Stimulated activated CD4-positive, alpha-beta T cell treated with anti-CD3 and anti-CD28 coated beads, Interleukin-1b, Interleukin-23, amount 100 ng/mL, for 24 hours (primary cell): ENCODE measurements around the gene TACSTD2.
"Not testable (repeated sequence)": the region's sequence is repeated elsewhere in the genome, so short reads cannot be mapped to it uniquely, and the experiment has no call there.

Source experiments
- DNase-seq, 4 experiments: peaks; one replicate each; pipeline ENCODE4 v3.0.0-alpha.2; 2020; ENCODE audit warnings: low read depth in 4 of 4, low spot score in 1 of 4

The TACSTD2 gene

GRCh38 chr1:58576727-58577653 lies at the start of gene TACSTD2:
Gene TACSTD2, minus strand, starts transcription at chr1:58577252. Its CDS starts 96 bp downstream, at chr1:58577156.
- DNase-seq: no peak

- DNase-seq: no peak
Observed at GRCh38 chr1:58626293-58626692, 49.2 kb upstream of the TACSTD2 start.

- not testable (repeated sequence) for DNase-seq
Observed at GRCh38 chr1:58623259-58623658, 46.2 kb upstream of the TACSTD2 start.

- DNase-seq: no peak
Observed at GRCh38 chr1:58622571-58622970, 45.5 kb upstream of the TACSTD2 start.

DNA sequence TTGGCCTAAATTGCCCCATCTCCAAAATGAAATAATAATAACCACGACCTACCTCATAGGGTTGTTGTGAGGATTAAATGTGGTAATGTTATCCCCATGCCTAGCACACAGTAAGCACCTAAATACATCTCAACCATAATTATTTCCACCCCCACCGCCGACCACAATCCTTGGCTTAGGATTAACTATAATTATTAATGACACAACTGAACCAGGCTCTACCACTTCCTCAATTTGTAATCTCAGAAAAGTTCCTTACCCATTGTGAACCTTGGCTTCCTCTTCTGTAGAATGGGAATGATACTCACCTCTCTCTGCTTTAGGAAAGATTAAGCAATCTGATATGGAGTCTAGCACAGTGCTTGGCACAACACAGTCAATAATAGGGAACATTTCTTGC lies 44.3 kb upstream of the TACSTD2 start:
- no peak for DNase-seq

- no peak for DNase-seq
Observed at GRCh38 chr1:58620926-58621325, 43.9 kb upstream of the TACSTD2 start.

GRCh38 chr1:58620259-58620658 lies 43.2 kb upstream of the TACSTD2 start:
- DNase-seq: no peak

GRCh38 chr1:58619286-58620054 lies 42.4 kb upstream of the TACSTD2 start:
- DNase-seq: no peak

DNA sequence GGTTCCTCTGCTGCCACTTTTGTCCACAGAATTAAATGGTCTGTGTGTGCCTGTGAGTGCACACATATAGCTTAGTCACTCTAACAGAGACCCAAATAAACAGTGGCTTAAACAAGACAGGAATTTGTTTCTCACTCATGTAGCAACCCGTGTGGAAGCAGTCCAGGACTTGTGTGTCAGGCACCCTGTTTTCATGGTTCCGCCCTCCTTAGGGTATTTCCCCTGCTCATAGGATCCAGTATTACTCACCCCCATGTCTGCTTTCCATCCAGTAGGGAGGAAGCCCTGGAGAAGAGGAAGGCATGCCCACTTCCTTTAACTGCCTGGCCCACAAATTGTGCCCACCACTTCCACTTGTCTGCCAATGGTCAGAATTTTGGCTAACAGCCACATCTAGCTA lies 41.3 kb upstream of the TACSTD2 start:
- DNase-seq: no peak

DNA sequence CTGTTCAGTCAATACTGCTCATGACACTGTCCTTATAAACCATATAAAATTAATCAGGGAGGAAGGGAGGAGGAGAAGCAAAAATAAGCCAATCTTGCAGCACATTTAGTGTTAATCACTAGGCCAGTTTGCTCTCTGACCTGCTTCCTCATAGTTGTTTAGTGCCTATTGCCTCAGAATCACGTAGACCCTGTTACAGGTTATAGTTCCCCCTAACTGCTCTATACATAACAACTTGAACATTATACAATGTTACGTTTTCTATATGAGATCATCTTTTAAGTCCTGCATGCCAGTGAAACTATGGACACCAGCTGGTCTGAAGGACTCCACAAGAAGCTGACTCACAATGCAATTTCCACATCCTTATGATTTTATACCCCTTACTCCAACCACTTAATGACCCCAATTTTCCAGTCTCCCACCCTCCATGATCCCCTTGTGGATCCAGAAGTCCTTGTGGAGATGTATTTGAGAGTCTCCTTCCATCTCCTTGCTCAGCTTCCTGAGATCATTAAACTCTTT lies 34.9 kb upstream of the TACSTD2 start:
- no peak for DNase-seq

DNA sequence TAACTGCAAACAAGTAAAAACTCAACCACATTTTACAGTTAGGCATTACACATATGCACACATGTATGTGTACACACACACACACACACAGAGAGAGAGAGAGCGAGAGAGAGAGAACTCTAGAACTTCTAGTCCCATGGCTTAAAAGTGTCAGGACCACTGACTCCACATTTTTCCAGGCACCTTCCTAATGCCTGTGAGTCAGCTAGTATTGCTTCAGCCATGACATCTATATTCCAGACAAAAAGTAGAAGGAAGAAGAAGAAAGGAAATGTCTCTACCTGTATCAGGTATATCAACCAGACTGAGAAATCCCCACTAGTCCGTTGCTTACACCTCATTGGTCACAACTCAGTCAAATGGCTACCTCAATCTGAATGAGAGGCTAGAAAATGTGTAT lies 31.9 kb upstream of the TACSTD2 start:
- DNase-seq: no peak

DNA sequence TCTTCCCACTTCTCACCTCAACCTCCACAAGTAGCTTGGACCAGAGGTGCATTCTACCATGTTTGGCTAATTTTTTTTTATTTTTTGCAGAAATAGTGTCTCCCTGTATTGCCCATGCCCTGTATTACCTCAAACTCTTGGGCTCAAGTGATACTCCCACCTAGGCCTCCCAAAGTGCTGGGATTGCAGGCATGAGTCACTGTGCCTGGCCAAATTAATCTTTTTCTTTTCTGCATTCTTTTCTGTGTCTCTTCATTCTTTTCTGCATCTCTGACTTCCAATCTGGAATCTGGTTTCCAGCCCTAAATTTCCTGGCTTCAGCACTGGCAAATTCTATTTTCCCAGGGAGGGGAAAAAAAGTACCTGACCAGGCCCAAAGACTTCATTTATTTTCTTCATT lies 31.2 kb upstream of the TACSTD2 start:
- DNase-seq: no peak

GRCh38 chr1:58607391-58607790 lies 30.3 kb upstream of the TACSTD2 start:
- DNase-seq: no peak

- not testable (repeated sequence) for DNase-seq
Observed at GRCh38 chr1:58601921-58602320, 24.9 kb upstream of the TACSTD2 start.

DNA sequence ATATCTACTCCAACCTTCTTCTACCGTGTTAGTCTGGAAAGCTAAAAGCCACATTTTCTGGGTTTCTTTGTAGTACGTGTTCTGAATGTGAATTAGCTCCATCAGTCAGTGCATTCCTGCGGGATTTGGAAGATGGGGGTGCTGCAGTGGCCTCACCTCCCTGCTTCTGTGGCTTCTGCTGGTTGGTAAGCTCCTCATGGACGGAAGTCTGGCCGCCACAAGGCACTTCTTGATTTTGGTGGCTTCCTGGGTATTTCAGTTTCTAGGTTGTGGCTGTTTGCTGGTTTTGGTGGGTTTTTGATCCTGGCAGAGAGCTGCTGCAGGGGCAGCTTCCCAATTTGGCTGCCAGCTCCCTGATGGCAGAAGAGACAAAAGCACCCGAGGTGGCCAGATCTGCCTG lies 20.9 kb upstream of the TACSTD2 start:
- DNase-seq: no peak

GRCh38 chr1:58597076-58597475 lies 20.0 kb upstream of the TACSTD2 start:
- no peak for DNase-seq

- no peak for DNase-seq
Observed at GRCh38 chr1:58596631-58597052, 19.6 kb upstream of the TACSTD2 start.

DNA sequence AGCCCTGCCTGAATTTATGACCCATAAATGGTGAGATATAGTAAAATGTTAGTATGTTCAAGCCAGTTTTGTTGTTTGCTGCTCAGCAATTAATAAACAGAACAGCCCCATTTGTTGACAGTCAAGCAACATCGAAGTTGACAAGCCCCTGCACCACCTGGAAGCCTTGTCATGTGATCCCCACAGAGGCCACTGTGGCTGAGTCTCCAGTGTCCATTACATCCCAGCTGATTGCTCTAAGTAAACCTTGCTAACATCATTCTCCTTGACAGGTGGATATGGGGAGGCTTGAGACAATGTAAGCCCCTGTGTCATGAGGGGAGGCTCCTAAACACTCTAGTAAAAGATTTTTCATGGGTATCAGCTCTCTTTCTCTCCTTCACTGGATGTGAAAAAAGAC lies 17.5 kb upstream of the TACSTD2 start:
- no peak for DNase-seq

- no peak for DNase-seq
Observed at GRCh38 chr1:58592522-58593134, 15.6 kb upstream of the TACSTD2 start.

- DNase-seq: no peak
Observed at GRCh38 chr1:58591806-58592205, 14.8 kb upstream of the TACSTD2 start.

GRCh38 chr1:58590019-58590418 lies 13.0 kb upstream of the TACSTD2 start:
- no peak for DNase-seq
